H1 (cell line): Measurements from ENCODE around the gene KLK5. TPM values are rescaled to one million over a fixed set of nuclear protein-coding genes. Genes with fewer than 3 reads are reported as not detected.

Source experiments
- CTCF ChIA-PET: fragments of 300-600 bp; sonication (Branson Sonifier 250); formaldehyde crosslinking; loops from one replicate; lab custom pipeline; 2021; ENCODE audit not compliant: partially characterized antibody; lab: Charles Lee
- POLR2A ChIA-PET: fragments of 300-600 bp; sonication (Branson Sonifier 250); formaldehyde crosslinking; loops from one replicate; lab custom pipeline; 2021; ENCODE audit warnings: inconsistent platforms; ENCODE audit not compliant: partially characterized antibody; lab: Charles Lee
- DNase-seq, 2 experiments: peaks; one replicate each; pipeline versions ENCODE4 v3.0.0 to v3.0.0-alpha.2; 2010 to 2022; ENCODE audit warnings: low spot score in 2 of 2, low read depth in 1 of 2, mixed read lengths in 1 of 2
- FAIRE-seq: peaks from 2 replicates; lab custom pipeline; 2011; peaks lifted over from hg19 to GRCh38; lab: Jason Lieb, UNC
- H2AFZ ChIP-seq: 2 replicates; pipeline ENCODE4 v1.8.1; 2012; ENCODE audit warnings: low read length, inconsistent platforms
- H2AK5ac ChIP-seq: 2 replicates; pipeline ENCODE4 v1.6.1; 2013; ENCODE audit warnings: low read depth, low read length
- H2BK120ac ChIP-seq: replicated peaks from 2 replicates; pipeline ENCODE3; 2013; ENCODE audit warnings: low read depth, low read length, inconsistent platforms
- H2BK12ac ChIP-seq: 2 replicates; pipeline ENCODE4 v1.6.1; 2013; ENCODE audit warnings: low read depth, low read length
- H2BK15ac ChIP-seq: 2 replicates; pipeline ENCODE4 v1.6.1; 2013; ENCODE audit warnings: low read length
- H2BK20ac ChIP-seq: 2 replicates; pipeline ENCODE4 v1.6.1; 2013; ENCODE audit warnings: low read length
- H2BK5ac ChIP-seq: 2 replicates; pipeline ENCODE4 v1.6.1; 2013; ENCODE audit warnings: low read depth, low read length
- H3K14ac ChIP-seq: 2 replicates; pipeline ENCODE4 v1.6.1; 2013; ENCODE audit warnings: inconsistent platforms; ENCODE audit not compliant: insufficient read length
- H3K18ac ChIP-seq: 2 replicates; pipeline ENCODE4 v1.6.1; 2013; ENCODE audit warnings: low read length; ENCODE audit errors: extremely low read depth
- H3K23ac ChIP-seq: 2 replicates; pipeline ENCODE4 v1.6.1; 2013; ENCODE audit warnings: inconsistent platforms; ENCODE audit not compliant: insufficient read length
- H3K23me2 ChIP-seq: 2 replicates; pipeline ENCODE4 v1.6.1; 2013; ENCODE audit warnings: low read depth, low read length
- H3K27ac ChIP-seq: 2 replicates; pipeline ENCODE4 v1.6.1; 2011; ENCODE audit warnings: low read depth, low read length, inconsistent platforms
- H3K27me3 ChIP-seq, 4 experiments: replicated peaks in 1 of 4; 1 replicate in 1 of 4; 2 replicates in 3 of 4; pipeline versions ENCODE4 v1.6.1 to v1.8.1; 2011 to 2013; ENCODE audit warnings: low read length in 3 of 4, mild to moderate bottlenecking in 3 of 4, inconsistent platforms in 2 of 4, mixed read lengths in 2 of 4, moderate library complexity in 1 of 4; ENCODE audit not compliant: control insufficient read depth in 3 of 4, insufficient read depth in 3 of 4; ENCODE audit errors: extremely low read depth in 1 of 4
- H3K36me3 ChIP-seq, 4 experiments: 2 replicates each; pipeline versions ENCODE4 v1.6.1 to v1.8.1; 2011 to 2013; ENCODE audit warnings: mild to moderate bottlenecking in 4 of 4, low read length in 3 of 4, moderate library complexity in 2 of 4, control low read depth in 1 of 4, inconsistent platforms in 1 of 4; ENCODE audit not compliant: insufficient read depth in 4 of 4, control insufficient read depth in 2 of 4
- H3K4ac ChIP-seq: replicated peaks from 2 replicates; pipeline ENCODE3; 2013; ENCODE audit warnings: low read length, low read depth, mixed read lengths, inconsistent platforms; ENCODE audit not compliant: insufficient read length
- H3K4me1 ChIP-seq, 4 experiments: replicated peaks in 1 of 4; 1 replicate in 1 of 4; 2 replicates in 3 of 4; pipeline versions ENCODE4 v1.6.1 to v1.8.1; 2011 to 2013; ENCODE audit warnings: low read length in 3 of 4, inconsistent platforms in 2 of 4, mixed read lengths in 1 of 4; ENCODE audit not compliant: insufficient read depth in 4 of 4, control insufficient read depth in 3 of 4
- H3K4me2 ChIP-seq, 2 experiments: 2 replicates each; pipeline versions ENCODE4 v1.6.1 to v1.8.1; 2011 to 2013; ENCODE audit warnings: low read depth in 2 of 2, low read length in 2 of 2, control low read depth in 1 of 2, inconsistent platforms in 1 of 2, mild to moderate bottlenecking in 1 of 2; ENCODE audit not compliant: insufficient read depth in 1 of 2
- H3K4me3 ChIP-seq, 4 experiments: fragments of 200-600, 300-600 bp in 1 of 4; sonication (generic), shearing (Covaris generic), sonication (Bioruptor Twin) in 1 of 4; 2 replicates each; pipeline versions ENCODE4 v1.5.1 to v1.8.1; 2011 to 2016; ENCODE audit warnings: low read length in 4 of 4, low read depth in 3 of 4, control low read depth in 2 of 4, inconsistent platforms in 2 of 4, mild to moderate bottlenecking in 2 of 4, mixed read lengths in 1 of 4, moderate library complexity in 1 of 4; ENCODE audit not compliant: insufficient read depth in 2 of 4; ENCODE audit errors: extremely low read depth in 1 of 4
- H3K56ac ChIP-seq: replicated peaks from 2 replicates; pipeline ENCODE3; 2013; ENCODE audit warnings: low read depth, mild to moderate bottlenecking, mixed read lengths, low read length, inconsistent platforms; ENCODE audit not compliant: insufficient read length
- H3K79me1 ChIP-seq: 2 replicates; pipeline ENCODE4 v1.6.1; 2013; ENCODE audit warnings: low read depth, low read length, control low read depth
- H3K79me2 ChIP-seq, 2 experiments: 2 replicates each; pipeline versions ENCODE4 v1.6.1 to v1.8.1; 2012 to 2013; ENCODE audit warnings: low read length in 2 of 2, mild to moderate bottlenecking in 2 of 2, inconsistent platforms in 1 of 2; ENCODE audit not compliant: insufficient read depth in 2 of 2, control insufficient read depth in 1 of 2
- H3K9ac ChIP-seq, 4 experiments: replicated peaks in 1 of 4; 1 replicate in 1 of 4; 2 replicates in 3 of 4; pipeline versions ENCODE4 v1.6.1 to v1.8.1; 2011 to 2013; ENCODE audit warnings: low read depth in 3 of 4, low read length in 3 of 4, control low read depth in 2 of 4, mild to moderate bottlenecking in 2 of 4, moderate library complexity in 2 of 4, inconsistent platforms in 1 of 4; ENCODE audit errors: extremely low read depth in 1 of 4
- H3K9me3 ChIP-seq, 2 experiments: 2 replicates each; pipeline versions ENCODE4 v1.6.1 to v1.8.1; 2012 to 2013; ENCODE audit warnings: mild to moderate bottlenecking in 2 of 2, moderate library complexity in 2 of 2, control low read depth in 1 of 2, inconsistent platforms in 1 of 2, low read depth in 1 of 2, low read length in 1 of 2, mixed read lengths in 1 of 2; ENCODE audit not compliant: insufficient read depth in 2 of 2
- H4K20me1 ChIP-seq, 2 experiments: replicated peaks in 1 of 2; 2 replicates each; pipeline versions ENCODE3 to v1.8.1; 2011 to 2013; ENCODE audit warnings: inconsistent platforms in 2 of 2, low read length in 2 of 2, mild to moderate bottlenecking in 1 of 2; ENCODE audit not compliant: insufficient read depth in 2 of 2, control insufficient read depth in 1 of 2
- H4K5ac ChIP-seq: 2 replicates; pipeline ENCODE4 v1.6.1; 2013; ENCODE audit warnings: low read length, low read depth, mixed read lengths, inconsistent platforms; ENCODE audit not compliant: insufficient read length
- H4K8ac ChIP-seq: 2 replicates; pipeline ENCODE4 v1.8.0; 2013; ENCODE audit warnings: mild to moderate bottlenecking, moderate library complexity, low read length, inconsistent platforms; ENCODE audit not compliant: insufficient read depth; ENCODE audit errors: extremely low read depth
- H4K91ac ChIP-seq: replicated peaks from 2 replicates; pipeline ENCODE3; 2013; ENCODE audit warnings: low read length, mixed read lengths, inconsistent platforms; ENCODE audit not compliant: insufficient read length
- ATF3 ChIP-seq: IDR thresholded peaks from 2 replicates; pipeline ENCODE4 v1.6.1; 2011; ENCODE audit warnings: low read depth, mild to moderate bottlenecking, low read length; ENCODE audit not compliant: insufficient read depth
- CTBP2 ChIP-seq: IDR thresholded peaks from 2 replicates; pipeline ENCODE4 v1.7.0; 2011; ENCODE audit warnings: borderline replicate concordance, mild to moderate bottlenecking, moderate library complexity, mixed read lengths, low read length; ENCODE audit not compliant: insufficient read depth, insufficient read length
- HDAC6 ChIP-seq: IDR thresholded peaks from one replicate; pipeline ENCODE4 v1.7.1; 2012; ENCODE audit warnings: low read depth, mild to moderate bottlenecking, inconsistent platforms, low read length, moderate library complexity
- KDM5A ChIP-seq: fragments of 200-600 bp; IDR thresholded peaks from 2 replicates; pipeline ENCODE4 v1.7.1; 2012; ENCODE audit warnings: mild to moderate bottlenecking, low read length, inconsistent platforms, mixed read lengths
- MAFK ChIP-seq: IDR thresholded peaks from 2 replicates; pipeline ENCODE4 v1.6.1; 2012; ENCODE audit warnings: low read depth, mild to moderate bottlenecking, improper control_type of control experiment, low read length
- POLR2A ChIP-seq, 2 experiments: IDR thresholded peaks; 1 replicate in 1 of 2; 2 replicates in 1 of 2; pipeline ENCODE4 v1.6.1; 2011; ENCODE audit warnings: low read depth in 2 of 2, low read length in 2 of 2, mild to moderate bottlenecking in 2 of 2; ENCODE audit errors: control extremely low read depth in 1 of 2
- SIN3A ChIP-seq, 2 experiments: IDR thresholded peaks in 1 of 2; conservative IDR thresholded peaks in 1 of 2; 2 replicates each; pipeline ENCODE4 v1.6.1; 2011 to 2012; ENCODE audit warnings: low read length in 2 of 2, improper control_type of control experiment in 1 of 2, low read depth in 1 of 2, mild to moderate bottlenecking in 1 of 2
- TEAD4 ChIP-seq: IDR thresholded peaks from 2 replicates; pipeline ENCODE4 v1.6.1; 2012; ENCODE audit warnings: low read depth, low read length, inconsistent platforms, mixed read lengths
- WGBS, 2 experiments: shearing (Covaris generic) in 1 of 2; methylation state at CpG; one replicate each; pipeline versions ENCODE4 v1.1.6 to v1.1.7; 2013 to 2015; ENCODE audit warnings: low lambda C conversion rate in 2 of 2, mixed read lengths in 2 of 2, inconsistent platforms in 1 of 2, low coverage in 1 of 2, missing lambda C conversion rate in 1 of 2; ENCODE audit not compliant: insufficient replicate concordance in 2 of 2, insufficient coverage in 1 of 2, insufficient read length in 1 of 2; ENCODE audit errors: extremely low coverage in 1 of 2, missing lambda C conversion rate in 1 of 2; 5-methylcytosine and 5-hydroxymethylcytosine counted together
- polyA plus RNA-seq, 7 experiments: library from polyadenylated mRNA; depleted of rRNA in 3 of 7; stranded (reverse) in 5 of 7; unstranded in 2 of 7; fragments of >200 nt in 5 of 7; fragments of 200-250 nt in 2 of 7; gene quantifications; 1 replicate in 5 of 7; 2 replicates in 1 of 7; 4 replicates in 1 of 7; pipeline versions ENCODE4 v1.2.1 to v1.2.3, GENCODE V29; 2011 to 2013; ENCODE audit warnings: missing spikeins in 2 of 7, mixed read lengths in 2 of 7
- total RNA-seq: library from RNA; stranded (reverse); fragmentation: NEBNext Ultra II Directional; extraction: Animal tissue kit (Norgen Biotek cat#: 25700); gene quantifications from 2 replicates; pipeline ENCODE4 v1.2.1, GENCODE V29; 2021

The KLK5 gene
- total and polyA plus RNA-seq, 2 of the 8 experiments (the other 6 are each of a cell fraction or from before 2014, with no cell fraction given): 0.76 to 2.0 TPM

- Histone ChIP-seq H2AK5ac (no peak overlapping the region), H2BK20ac (no peak overlapping the region)
Measured at GRCh38 chr19:50943074-50943828, 9.6 kb downstream of the KLK5 start.

More at GRCh38 chr19:50943074-50943828, 9.6 kb downstream of the KLK5 start:
- H3K14ac ChIP-seq: no peak overlapping the region
- no peaks in the 10 kb centered on the region for H3K36me3 ChIP-seq
- no peak overlapping the region for H2BK120ac ChIP-seq
- H3K23ac ChIP-seq: no peak overlapping the region
- no peaks in the 10 kb centered on the region for H3K79me1 ChIP-seq
- FAIRE-seq (no peak), DNase-seq (no peak)
- no peak overlapping the region for H3K56ac ChIP-seq
- POLR2A ChIA-PET: no interaction called here
- no peak overlapping the region for H3K18ac ChIP-seq
- H3K4me2 ChIP-seq: no peak overlapping the region
- CTCF ChIA-PET: interaction anchor here (0.7 to 1.3 kb wide), 3 partner anchors 73 to 638 kb away, joined by 3 to 4 read pairs (median 4); no protein-coding TSS in a partner anchor
- no peak overlapping the region for H3K27ac ChIP-seq
- H2BK12ac ChIP-seq: no peak overlapping the region
- WGBS, 2 experiments: 84% methylated on average over 9 of the region's 10 CpGs; no CpG with 5 or more reads in 1 of the 2 experiments
- H3K4me1 ChIP-seq: no peaks in the 10 kb centered on the region
- peaks cover 0 to 3% (median 0%) of the 10 kb centered on the region in 4 experiments; a peak in 1 of 7 replicates for H3K27me3 ChIP-seq
- H3K9me3 ChIP-seq: no peaks in the 10 kb centered on the region
- H4K5ac ChIP-seq: no peak overlapping the region
- no peak overlapping the region for H3K4me3 ChIP-seq
- H3K79me2 ChIP-seq: no peaks in the 10 kb centered on the region
- no peak overlapping the region for H3K4ac ChIP-seq
- H4K91ac ChIP-seq: no peak overlapping the region
- TF ChIP-seq CTBP2 (no peak), TEAD4 (no peak), HDAC6 (no peak), KDM5A (no peak), MAFK (no peak), POLR2A (IDR thresholded peaks at IDR 0.05; ENCODE audit: control extremely low read depth in 1 of 2, low read depth in 2 of 2, low read length in 2 of 2) (no peak), ATF3 (no peak), SIN3A (conservative IDR thresholded peaks at IDR 0.05 in 1 of 2, IDR thresholded peaks at IDR 0.05 in 1 of 2; ENCODE audit: low read depth in 1 of 2, low read length in 2 of 2) (no peak)
- H2AFZ ChIP-seq: no peak overlapping the region
- H4K8ac ChIP-seq: peak overlapping the region; percentile 35; the same call in 1 of the 2 replicates
- no peak overlapping the region for H3K9ac ChIP-seq
- no peaks in the 10 kb centered on the region for H3K23me2 ChIP-seq
- H2BK15ac ChIP-seq: no peak overlapping the region
- no peaks in the 10 kb centered on the region for H4K20me1 ChIP-seq
- H2BK5ac ChIP-seq: no peak overlapping the region
